ENCODE measurements around the gene SLC5A9. TPM values are rescaled to one million over a fixed set of nuclear protein-coding genes. Genes with fewer than 3 reads are reported as not detected.

The SLC5A9 gene
- total and polyA plus RNA-seq, 7 donors: 0.01 to 0.39 TPM; not detected in 5

GRCh38 chr1:48230236-48230635 is 7.7 kb downstream of the SLC5A9 start:
- Histone ChIP-seq H3K27me3 (ENCODE audit: insufficient read depth in 3 of 3, low read length in 2 of 3) (no peaks in the 10 kb centered on the region), H3K36me3 (ENCODE audit: insufficient read depth in 1 of 2, low read depth in 1 of 2) (no peaks in the 10 kb centered on the region), H3K4me1 (no peaks in the 10 kb centered on the region), H3K9me3 (no peaks in the 10 kb centered on the region), H3K27ac (no peak overlapping the region), H3K4me3 (no peak overlapping the region)
- DNase-seq: no peak
- intact Hi-C loops (cut with DNase I): no loop called here
- no peak for ATAC-seq
- TF ChIP-seq, protein P1, sequence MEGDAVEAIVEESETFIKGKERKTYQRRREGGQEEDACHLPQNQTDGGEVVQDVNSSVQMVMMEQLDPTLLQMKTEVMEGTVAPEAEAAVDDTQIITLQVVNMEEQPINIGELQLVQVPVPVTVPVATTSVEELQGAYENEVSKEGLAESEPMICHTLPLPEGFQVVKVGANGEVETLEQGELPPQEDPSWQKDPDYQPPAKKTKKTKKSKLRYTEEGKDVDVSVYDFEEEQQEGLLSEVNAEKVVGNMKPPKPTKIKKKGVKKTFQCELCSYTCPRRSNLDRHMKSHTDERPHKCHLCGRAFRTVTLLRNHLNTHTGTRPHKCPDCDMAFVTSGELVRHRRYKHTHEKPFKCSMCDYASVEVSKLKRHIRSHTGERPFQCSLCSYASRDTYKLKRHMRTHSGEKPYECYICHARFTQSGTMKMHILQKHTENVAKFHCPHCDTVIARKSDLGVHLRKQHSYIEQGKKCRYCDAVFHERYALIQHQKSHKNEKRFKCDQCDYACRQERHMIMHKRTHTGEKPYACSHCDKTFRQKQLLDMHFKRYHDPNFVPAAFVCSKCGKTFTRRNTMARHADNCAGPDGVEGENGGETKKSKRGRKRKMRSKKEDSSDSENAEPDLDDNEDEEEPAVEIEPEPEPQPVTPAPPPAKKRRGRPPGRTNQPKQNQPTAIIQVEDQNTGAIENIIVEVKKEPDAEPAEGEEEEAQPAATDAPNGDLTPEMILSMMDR (IDR thresholded peaks at IDR 0.05): no peak
- whole genome bisulfite sequencing, 3 donors: 82 to 91% (median 86%) methylated on average over 4 of the region's 4 CpGs

- H3K36me3 ChIP-seq (ENCODE audit: insufficient read depth in 1 of 2, low read depth in 1 of 2): no peaks in the 10 kb centered on the region
- no peak overlapping the region for H3K27ac ChIP-seq
- no peak for DNase-seq
- TF ChIP-seq, protein P1 (IDR thresholded peaks at IDR 0.05): no peak
- H3K4me3 ChIP-seq: no peak overlapping the region
- intact Hi-C loops (cut with DNase I): no loop called here
- no peaks in the 10 kb centered on the region for H3K27me3 ChIP-seq (ENCODE audit: insufficient read depth in 3 of 3, low read length in 2 of 3)
- H3K9me3 ChIP-seq: no peaks in the 10 kb centered on the region
- ATAC-seq: no peak
- 90 to 95% (median 90%) methylated on average over 1 of the region's 1 CpG for WGBS, 3 donors
- H3K4me1 ChIP-seq: no peaks in the 10 kb centered on the region
These were observed 10.2 kb downstream of the SLC5A9 start for GRCh38 chr1:48232722-48233121.

GRCh38 chr1:48233666-48234485 is 11.4 kb downstream of the SLC5A9 start:
- Histone ChIP-seq H3K4me1 (no peaks in the 10 kb centered on the region), H3K4me3 (no peak overlapping the region), H3K9me3 (no peaks in the 10 kb centered on the region), H3K27me3 (ENCODE audit: insufficient read depth in 3 of 3, low read length in 2 of 3) (no peaks in the 10 kb centered on the region), H3K27ac (no peak overlapping the region), H3K36me3 (ENCODE audit: insufficient read depth in 1 of 2, low read depth in 1 of 2) (no peaks in the 10 kb centered on the region)
- intact Hi-C loops (cut with DNase I): no loop called here
- 69 to 75% (median 74%) methylated on average over 12 of the region's 12 CpGs for WGBS, 3 donors
- DNase-seq: no peak
- TF ChIP-seq, protein P1 (IDR thresholded peaks at IDR 0.05): no peak
- ATAC-seq: no peak

DNA sequence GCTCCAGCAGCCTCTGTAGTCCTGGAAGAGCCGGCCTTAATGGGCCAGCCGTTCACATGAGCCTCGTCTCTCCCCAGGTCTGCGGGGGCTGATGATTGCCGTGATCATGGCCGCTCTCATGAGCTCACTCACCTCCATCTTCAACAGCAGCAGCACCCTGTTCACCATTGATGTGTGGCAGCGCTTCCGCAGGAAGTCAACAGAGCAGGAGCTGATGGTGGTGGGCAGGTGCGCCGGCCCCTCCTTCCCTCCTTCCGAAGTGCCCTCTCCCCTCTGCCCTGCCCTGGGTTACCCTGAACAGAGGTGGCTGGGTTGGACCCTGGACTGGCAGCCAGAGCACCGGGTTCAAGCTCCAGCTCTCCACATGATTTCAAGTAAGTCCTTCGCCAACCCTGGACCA is 13.1 kb downstream of the SLC5A9 start:
- 88 to 92% (median 91%) methylated on average over 13 of the region's 13 CpGs for WGBS, 3 donors
- H3K9me3 ChIP-seq: no peaks in the 10 kb centered on the region
- TF ChIP-seq, protein P1 (IDR thresholded peaks at IDR 0.05): no peak
- intact Hi-C loops (cut with DNase I): no loop called here
- no peak overlapping the region for H3K27ac ChIP-seq
- no peaks in the 10 kb centered on the region for H3K4me1 ChIP-seq
- no peak for ATAC-seq
- H3K27me3 ChIP-seq (ENCODE audit: insufficient read depth in 3 of 3, low read length in 2 of 3): no peaks in the 10 kb centered on the region
- DNase-seq: no peak
- H3K36me3 ChIP-seq (ENCODE audit: insufficient read depth in 1 of 2, low read depth in 1 of 2): no peaks in the 10 kb centered on the region
- H3K4me3 ChIP-seq: no peak overlapping the region
